ENCODE measurements around the gene MED13L.
A peak's percentile ranks its signal among the peaks of the same experiment; 100 is the strongest.

MED13L gene

DNA sequence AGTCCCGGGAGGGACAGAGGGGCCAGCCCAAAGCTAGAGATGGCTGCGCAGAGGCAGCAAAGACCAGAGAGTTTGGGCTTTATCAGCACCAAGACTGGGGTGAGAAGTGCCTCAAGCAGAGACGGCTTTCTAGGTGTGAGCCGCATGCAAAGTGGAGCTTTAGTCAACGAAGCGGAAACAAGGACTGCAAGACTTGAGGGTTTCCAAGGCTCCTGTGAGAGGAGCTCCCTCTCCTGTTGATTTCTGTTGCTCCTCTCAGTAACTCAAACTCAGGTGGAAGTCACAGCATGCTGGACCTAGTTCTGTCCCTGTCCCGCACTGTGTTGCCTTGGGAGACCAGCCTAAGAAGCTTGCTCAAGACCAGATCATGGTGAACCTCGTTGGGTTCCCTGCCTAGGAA is 327.8 kb downstream of the MED13L start:
- DNase-seq = no peak
- intact Hi-C loops (cut with DNase I) = no loop called here

DNA sequence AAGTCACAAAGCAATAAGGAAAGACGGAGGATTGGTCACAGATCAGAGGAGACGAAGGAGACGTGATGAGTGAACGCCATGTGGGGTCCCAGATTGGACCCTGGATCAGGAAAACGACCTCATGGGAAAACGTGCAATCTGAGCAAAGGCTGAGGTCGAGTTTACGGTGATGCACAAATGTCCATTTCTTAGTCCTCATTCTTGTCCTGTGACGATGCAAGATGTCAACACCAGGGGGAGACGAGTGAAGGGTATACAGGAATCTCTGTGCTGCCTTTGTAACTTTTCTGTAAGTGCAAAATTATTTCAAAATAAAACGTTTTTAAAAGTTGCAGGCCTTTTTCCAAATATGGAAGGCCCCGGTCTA is 329.8 kb downstream of the MED13L start:
- no peak for DNase-seq
- intact Hi-C loops (cut with DNase I) = no loop called here

DNA sequence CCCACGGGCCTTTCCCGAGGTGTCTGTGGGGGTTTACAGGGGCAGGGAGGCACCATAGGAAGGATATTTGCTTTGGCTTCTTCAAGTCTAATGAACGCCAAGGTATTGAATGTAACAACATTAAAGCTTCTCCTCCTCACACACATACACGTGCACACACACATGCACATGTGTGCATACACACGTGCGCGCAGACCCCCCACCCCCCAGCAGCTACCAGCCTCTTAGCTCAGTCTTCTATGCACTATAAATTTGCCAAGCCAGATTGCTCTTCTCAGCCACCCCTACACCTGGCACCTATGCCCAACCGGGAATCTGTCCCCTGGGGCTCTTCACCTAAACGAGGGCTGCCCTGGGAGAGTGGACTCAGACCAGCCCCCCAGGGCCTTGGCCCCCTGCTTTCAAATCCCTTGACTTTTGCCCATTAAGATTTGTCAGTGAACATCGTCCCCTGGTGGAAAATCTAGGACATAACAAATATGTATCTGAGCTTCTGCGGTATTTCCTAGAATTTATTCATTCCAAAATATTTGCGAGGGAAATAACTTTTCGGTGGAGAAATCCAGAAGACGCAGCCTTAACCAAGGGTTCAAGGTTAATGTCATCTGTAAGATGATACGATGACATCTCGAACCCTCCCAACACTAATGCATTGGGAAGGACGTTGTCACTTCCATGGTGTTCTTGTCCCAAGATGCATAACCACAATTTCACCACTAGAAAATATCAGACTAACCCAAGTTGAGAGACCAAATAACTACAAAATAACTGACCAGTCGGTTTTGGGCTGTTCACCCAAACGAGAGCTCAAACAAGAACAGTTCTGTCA is 330.4 kb downstream of the MED13L start:
- intact Hi-C loops (cut with DNase I) = no loop called here

DNA sequence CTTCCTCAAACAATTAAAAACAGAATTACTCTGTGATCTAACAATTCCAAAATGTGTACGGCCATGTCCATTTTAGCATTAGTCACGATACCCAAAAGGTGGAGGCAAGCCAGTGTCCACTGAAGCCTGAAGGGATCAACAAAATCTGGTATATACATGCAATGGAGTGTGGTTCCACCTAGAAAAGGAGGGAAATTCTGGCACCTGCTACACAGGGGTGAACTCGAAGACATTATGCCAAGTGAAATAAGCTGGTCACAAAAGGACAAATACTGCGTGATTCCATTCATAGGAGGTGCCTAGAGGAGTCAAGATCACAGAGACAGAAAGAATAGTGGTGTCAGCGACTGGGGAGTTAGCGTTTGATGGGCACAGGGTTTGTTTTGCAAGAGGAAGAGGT is 331.4 kb downstream of the MED13L start:
- intact Hi-C loops (cut with DNase I) = no loop called here

More for the DNA sequence above, 330.4 kb downstream of the MED13L start:
- DNase-seq = no peak

DNA sequence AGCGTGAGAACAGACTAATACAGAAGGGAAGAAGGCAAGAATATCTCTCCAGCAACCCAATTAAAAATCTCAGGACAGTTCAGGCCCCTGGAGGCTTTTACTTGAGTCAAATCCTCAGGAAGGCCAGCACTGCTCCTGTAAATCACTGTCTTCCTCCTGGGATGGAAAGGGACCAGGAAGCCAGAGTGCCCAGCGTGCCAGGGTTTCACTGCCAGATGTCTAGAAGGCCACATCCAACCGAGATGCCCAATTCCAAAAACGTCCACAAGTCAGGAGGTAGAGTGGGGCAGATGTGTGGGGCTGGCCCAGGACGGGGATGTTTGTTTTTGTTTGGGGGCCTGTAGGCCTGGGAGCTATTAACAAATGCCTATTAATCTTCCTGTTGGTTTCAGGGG is 332.0 kb downstream of the MED13L start:
- intact Hi-C loops (cut with DNase I) = no loop called here
- no peak for DNase-seq

More for the DNA sequence above, 331.4 kb downstream of the MED13L start:
- DNase-seq = no peak

DNA sequence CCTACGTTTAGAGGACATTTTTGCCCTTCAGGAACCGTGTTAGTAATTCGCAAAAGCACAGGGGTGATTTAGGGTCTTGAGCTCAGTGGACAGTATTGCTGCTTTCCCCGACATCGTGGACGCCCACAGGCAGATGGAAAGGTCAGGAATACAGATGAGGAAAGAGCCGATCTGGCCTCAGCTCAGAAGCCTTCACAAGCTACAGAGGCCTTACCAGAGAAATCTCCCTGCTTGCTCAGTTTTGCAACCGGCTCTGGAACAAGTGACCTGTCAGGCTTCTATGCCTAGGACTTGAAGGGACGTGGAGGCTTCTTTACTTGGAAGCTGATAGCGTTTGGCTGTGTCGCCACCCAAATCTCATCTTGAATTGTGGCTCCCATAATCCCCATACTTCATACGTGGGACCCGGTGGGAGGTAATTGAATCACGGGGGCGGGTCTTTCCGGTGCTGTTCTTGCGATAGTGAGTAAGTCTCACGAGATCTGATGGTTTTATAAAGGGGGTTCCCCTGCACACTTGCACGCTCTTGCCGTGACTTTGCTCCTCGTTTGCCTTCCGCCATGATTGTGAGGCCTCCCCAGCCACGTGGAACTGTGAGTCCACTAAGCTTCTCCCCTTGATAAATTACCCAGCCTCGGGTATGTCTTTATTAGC is 332.5 kb downstream of the MED13L start:
- intact Hi-C loops (cut with DNase I) = no loop called here
- DNase-seq = no peak

DNA sequence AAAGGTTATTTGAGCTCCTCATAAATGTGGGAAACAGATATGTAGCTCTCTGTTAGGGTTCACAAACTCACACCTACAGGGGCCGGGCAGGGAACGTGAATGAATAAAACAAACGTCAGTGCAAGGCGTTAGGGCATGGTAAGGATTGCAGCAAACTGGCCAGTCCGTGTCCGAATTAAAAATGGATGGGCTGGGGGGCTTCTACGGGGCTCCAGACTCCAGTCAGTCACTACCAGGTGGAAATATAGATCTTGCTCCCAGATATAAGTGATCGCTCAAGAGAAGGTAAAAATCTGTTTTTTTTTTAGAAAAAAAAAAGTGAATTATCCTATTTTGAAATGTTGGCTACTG is 333.1 kb downstream of the MED13L start:
- DNase-seq = no peak

DNA sequence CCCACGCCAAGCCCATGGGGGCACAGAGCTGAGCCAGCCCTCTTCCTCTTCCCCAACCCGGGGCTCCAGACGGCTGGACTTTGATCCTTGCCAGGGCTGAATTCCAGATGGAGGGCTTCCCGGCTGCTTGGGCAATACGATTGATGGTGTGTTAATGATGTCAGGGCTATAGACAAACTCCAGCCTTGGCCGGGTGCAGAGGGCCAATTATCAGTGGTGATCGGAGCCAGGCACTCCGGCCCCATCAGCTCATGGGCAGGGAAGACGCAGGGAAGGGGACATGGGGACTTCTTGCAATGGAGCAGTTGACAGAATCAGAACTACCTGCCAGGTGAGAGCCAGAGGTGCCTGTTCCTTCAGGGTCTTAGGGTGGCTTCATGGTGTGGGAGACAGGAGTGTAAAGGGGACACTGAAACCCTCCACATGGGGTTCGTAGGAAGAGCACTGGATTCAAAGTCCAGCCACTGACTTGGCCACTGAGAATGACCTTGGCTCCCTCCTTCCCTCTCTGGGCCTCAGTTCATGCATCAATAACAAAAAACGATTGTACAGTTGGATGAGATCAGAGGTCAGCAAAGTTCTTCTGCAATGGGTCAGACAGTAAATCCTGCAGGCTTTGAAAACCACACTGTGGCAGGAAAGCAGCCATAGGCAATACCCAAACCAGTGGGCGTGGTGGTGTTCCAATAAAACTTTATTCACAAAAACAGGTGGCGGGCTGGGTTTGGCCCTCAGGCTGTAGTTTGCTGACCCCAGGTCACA is 333.7 kb downstream of the MED13L start:
- DNase-seq = peak in 36 of 42 donors; percentile 8 to 76 (median 38)
- intact Hi-C loops (cut with DNase I) = no loop called here

More for the DNA sequence above, 333.1 kb downstream of the MED13L start:
- intact Hi-C loops (cut with DNase I) = no loop called here

DNA sequence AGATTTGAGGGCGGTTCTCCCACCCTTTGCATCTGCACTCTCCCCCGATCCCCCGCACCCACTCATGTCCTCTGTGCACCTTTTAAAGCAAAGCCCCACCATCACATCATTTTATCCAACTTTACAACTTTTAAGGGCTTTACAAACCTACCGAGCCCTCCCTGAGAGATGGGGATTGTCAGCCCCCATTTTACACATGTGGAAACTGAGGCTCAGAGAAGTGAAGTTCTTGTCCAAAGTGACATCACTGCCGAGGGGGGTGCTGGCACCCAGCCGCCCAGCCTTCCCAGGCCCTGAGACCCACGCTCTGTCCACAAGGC is 334.2 kb downstream of the MED13L start:
- intact Hi-C loops (cut with DNase I) = no loop called here
- no peak for DNase-seq

DNA sequence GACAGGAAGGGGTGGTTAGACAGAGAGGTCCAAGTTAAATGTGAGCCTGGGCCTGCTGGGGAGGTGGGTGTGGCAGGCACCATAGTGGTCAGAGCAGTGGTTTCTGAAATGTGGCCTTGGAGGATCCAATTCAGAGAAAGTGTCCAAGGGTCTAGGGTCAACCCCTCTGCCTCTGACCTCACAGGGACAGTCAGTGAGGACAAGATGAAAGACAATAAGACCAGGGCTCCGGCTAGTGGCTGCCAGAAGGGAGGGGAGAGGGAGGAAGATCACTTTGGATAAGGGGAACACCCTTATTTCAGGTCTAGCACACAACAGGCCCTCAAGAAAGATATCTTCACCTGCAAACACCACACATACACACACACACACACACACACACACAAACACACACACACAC is 335.1 kb downstream of the MED13L start:
- no peak for DNase-seq
- intact Hi-C loops (cut with DNase I) = no loop called here

DNA sequence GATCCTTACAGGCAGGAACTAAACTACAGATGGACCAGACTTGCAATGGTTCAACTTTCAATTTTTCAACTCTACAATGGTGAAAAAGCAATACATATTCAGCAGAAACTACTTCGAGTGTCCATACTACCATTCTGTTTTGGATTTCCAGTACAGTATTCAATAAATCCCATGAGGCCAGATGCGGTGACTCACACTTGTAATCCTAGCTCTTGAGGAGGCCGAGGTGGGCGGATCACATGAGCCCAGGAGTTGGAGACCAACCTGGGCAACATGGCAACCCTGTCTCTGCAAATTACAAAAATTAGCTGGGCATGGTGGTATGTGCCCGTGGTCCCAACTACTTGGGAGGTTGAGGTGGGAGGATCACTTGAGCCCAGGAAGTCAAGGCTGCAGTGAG is 336.1 kb downstream of the MED13L start:
- no peak for DNase-seq
- intact Hi-C loops (cut with DNase I) = no loop called here

DNA sequence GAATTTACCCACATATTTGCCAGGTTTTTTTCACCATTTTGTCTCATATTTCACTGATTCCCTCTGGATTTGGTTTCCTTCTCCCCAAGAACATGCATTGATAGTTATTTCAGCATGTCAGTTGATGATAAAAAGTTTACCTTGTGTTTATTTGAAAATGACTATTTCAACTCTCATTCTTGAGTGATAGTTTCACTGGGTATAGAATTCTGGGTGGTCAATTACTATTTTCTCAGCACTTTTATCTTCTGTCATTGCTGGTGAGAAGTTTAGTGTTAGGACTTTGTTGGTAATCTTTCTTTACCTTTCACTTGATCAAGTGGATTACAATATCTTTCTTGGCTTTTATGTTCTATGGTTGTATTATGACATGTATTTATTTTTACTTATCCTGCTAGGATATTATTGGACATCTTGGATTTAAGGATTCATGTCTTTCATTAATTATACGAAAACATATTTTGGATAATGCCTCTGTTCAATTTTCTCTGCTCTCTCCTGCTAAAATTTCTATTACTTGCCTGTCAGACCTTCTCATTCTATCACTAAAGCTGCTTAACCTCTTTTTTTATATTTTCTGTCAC is 338.6 kb downstream of the MED13L start:
- DNase-seq = no peak
- intact Hi-C loops (cut with DNase I) = no loop called here

DNA sequence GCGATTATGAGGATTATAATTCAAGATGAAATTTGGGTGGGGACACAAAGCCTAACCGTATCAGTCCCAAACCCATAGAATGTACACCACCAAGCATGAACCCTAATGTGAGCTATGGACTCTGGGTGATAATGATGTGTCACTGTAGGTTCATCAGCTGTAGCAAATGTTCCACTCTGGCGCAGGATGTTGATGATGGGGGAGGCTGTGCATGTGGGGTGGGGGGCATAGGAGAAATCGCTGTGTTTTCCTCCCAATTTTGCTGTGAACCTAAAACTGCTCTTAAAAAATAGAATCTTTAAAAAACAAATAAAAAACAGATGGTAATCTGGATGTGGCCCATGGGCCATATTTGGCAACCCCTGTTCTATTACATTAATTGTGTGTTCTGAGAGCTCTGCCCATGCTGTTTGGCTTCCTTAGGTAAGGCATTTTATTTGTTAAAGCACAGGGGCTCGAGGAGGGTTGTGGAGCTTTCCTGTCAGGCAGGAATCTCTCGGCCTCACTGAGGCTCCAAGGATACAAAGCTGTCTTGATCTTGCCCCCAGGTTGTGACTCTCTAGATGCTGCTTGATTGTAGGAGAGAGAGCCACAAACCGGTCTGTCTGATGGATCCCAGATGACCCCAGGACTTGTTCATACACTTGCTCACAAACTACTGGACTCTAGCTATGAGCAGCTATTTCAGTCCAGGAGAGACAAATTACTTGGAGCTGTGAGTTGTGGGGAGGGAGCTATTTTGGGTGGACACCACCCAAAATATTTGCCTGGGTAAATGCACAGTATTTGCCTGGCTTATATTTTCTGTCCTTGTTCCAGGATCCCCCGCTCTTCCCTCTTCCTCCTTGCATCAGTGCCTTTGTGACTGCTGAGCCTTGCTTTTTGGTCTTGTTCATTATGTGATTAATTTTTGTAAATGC is 340.2 kb downstream of the MED13L start:
- DNase-seq = peak in 1 of 42 donors; percentile 10
- intact Hi-C loops (cut with DNase I) = no loop called here

DNA sequence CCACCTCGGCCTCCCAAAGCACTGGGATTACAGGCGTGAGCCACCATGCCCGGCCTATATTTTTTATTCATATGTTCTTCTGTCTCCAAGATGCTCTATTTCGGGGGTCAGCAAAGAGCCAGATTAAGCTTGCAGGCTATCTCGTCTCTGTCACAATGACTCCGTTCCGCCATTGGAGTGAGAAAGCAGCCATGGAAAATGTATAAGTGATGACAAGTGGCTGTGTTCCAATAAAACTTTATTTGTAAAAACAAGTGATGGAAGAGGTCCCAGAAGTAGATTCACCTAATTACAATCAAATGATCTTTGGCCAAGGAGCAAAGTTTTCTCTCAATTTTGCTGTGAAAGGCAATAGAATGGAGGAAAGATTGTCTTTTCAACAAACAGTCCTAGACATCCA is 342.6 kb downstream of the MED13L start:
- intact Hi-C loops (cut with DNase I) = no loop called here
- no peak for DNase-seq

DNA sequence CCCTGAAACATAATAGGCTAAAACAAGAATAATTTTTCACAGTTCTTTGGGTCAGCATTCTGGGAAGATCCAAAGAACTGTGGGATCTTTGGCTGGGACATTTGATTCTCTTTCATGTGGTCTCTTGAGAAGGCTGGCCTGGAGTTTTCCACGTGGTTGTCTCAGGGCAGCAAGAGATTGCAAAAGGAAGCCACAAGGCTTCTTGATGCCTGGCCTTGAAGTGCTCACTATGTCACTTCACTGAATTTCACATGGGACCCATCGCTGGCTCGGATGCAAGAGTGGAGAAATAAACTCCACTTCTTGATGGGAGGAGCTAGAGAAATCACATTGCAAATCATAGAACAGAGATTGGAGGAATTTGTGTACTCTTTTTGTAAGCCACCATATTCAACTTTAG is 343.4 kb downstream of the MED13L start:
- no peak for DNase-seq
- intact Hi-C loops (cut with DNase I) = no loop called here

DNA sequence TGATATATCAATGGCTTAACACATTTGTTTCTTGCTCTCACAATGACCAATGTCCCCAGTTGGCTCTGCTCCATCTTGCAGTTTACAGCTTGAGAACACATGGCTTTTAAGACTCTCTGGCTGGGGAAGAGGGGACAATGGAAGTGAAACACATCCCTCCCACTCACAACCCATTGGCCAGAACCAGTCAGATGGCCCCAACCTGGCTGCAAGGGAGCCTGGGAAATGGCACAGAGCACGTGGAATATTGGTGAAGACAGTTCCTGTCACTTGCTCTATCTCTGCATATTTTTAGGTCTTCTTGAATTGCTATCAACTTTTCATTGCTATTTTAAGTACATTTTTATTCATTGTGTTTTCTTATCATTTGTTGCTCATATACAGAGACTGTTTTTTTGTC is 345.4 kb downstream of the MED13L start:
- no peak for DNase-seq
- intact Hi-C loops (cut with DNase I) = no loop called here

DNA sequence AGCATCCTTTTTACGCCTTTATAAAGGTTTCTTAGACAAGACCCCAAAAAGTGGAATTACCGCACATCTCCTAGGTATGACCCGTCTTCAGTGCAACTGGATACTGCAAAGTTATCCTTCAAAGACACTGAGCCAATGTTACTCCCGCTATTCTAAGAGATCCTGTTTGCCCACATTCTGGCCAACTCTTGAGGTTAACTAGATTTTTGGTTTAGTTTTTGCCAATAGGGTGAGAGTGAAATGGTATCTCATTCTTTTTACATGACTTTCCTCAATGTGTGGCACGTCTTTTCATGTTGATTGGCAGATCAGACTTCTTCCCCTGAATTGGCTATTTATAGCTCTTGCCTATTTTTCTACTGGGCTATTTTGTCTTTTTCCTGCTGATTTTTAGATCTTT is 347.2 kb downstream of the MED13L start:
- no peak for DNase-seq

DNA sequence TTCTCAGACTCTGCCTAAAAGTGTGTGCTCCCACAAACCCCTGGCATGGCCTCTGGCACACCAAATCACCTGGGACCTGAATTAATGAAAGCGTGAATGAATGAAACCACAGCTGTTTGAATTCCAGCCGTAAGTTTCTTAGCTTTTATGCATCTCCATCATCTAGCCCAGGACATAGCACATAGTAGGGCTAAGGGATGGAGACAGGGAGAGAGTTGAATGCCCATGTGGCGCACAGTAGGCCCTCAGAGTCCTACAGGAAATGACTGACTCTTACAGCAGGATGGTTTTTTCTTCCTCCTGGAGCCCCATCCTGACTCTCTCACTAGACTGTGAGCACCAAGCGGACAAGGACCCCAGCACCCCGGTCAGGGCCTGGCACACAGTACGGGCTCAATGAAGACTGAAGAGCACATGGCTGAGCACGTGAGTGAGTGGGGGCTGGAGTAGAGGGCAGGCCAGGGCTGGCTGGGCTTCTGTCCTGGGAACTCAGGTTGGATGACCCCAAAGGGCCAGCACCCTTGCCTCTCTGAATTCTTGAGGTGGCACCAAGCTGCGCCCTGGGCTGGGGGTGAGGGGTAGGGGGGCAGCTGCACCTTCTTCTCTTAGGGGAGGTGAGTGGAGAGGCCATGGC is 351.3 kb downstream of the MED13L start:
- DNase-seq = no peak
- intact Hi-C loops (cut with DNase I) = no loop called here

More for the DNA sequence above, 347.2 kb downstream of the MED13L start:
- intact Hi-C loops (cut with DNase I) = no loop called here

DNA sequence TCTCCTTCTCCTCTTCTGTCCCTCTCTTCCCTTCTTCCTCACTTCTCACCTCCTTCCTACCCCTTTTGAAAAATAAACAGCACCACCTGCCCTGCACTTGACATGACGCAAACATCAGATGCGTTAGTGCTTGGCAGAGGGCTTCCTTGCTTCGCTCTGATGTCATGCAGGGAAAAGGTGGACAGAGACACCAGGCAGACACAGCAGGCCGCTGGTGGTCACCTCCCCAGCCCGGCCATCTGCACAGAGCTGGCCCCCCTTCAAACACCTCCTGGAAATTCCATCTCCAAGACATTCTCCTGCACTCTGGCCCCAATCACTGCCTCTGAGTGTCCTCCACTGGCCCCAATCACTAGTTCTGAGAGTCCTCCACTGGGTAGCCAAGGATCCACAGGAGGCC is 353.6 kb downstream of the MED13L start:
- intact Hi-C loops (cut with DNase I) = no loop called here
- no peak for DNase-seq

Measured in head of caudate nucleus (tissue), 42 donors.